Measurements from ENCODE around the gene SLC19A1.

- TF ChIP-seq CTCF (IDR thresholded peaks at IDR 0.05) (no peak), POLR2A (IDR thresholded peaks at IDR 0.05) (no peak)
Observed at GRCh38 chr21:45492765-45493164, 49.5 kb downstream of the SLC19A1 start.
